PFSK-1 (cell line): Measurements from ENCODE around the gene NAV2.

Source experiments
- FOXP2 ChIP-seq: optimal IDR thresholded peaks from 2 replicates; pipeline ENCODE3; 2011; ENCODE audit warnings: borderline replicate concordance, control low read depth, inconsistent platforms; ENCODE audit not compliant: insufficient read depth; ENCODE audit errors: extremely low read length, extremely low read depth
- POLR2AphosphoS5 ChIP-seq: IDR thresholded peaks from 2 replicates; pipeline ENCODE4 v1.6.1; 2012; ENCODE audit warnings: low read depth, mild to moderate bottlenecking, control low read depth, low read length, moderate library complexity
- REST ChIP-seq, 2 experiments: IDR thresholded peaks; 2 replicates each; pipeline versions ENCODE4 v1.6.1 to v1.8.0; 2011 to 2012; ENCODE audit warnings: low read depth in 2 of 2, low read length in 2 of 2, control low read depth in 1 of 2, inconsistent platforms in 1 of 2, mild to moderate bottlenecking in 1 of 2, moderate library complexity in 1 of 2; ENCODE audit not compliant: insufficient read depth in 1 of 2
- SIN3A ChIP-seq: IDR thresholded peaks from 2 replicates; pipeline ENCODE4 v1.6.1; 2012; ENCODE audit warnings: mild to moderate bottlenecking, low read length, moderate library complexity, borderline replicate concordance; ENCODE audit not compliant: insufficient read depth
- TAF1 ChIP-seq: IDR thresholded peaks from 2 replicates; pipeline ENCODE4 v1.6.1; 2012; ENCODE audit warnings: low read length, control low read depth, borderline replicate concordance; ENCODE audit not compliant: insufficient read depth

NAV2 gene

GRCh38 chr11:19737575-19737974 lies 24.9 kb downstream of the NAV2 start:
- TF ChIP-seq TAF1 (no peak), SIN3A (no peak), POLR2AphosphoS5 (no peak), FOXP2 (no peak)

- TF ChIP-seq FOXP2 = no peak
- TF ChIP-seq TAF1 = no peak
- TF ChIP-seq POLR2AphosphoS5 = no peak
- no peak for TF ChIP-seq SIN3A
- no peak for TF ChIP-seq REST (IDR thresholded peaks at IDR 0.05; ENCODE audit: insufficient read depth in 1 of 2, low read depth in 2 of 2, low read length in 2 of 2)
Observed at GRCh38 chr11:19738124-19738523, 25.5 kb downstream of the NAV2 start.

GRCh38 chr11:19739872-19740271 lies 27.2 kb downstream of the NAV2 start:
- no peak for TF ChIP-seq TAF1
- TF ChIP-seq REST (IDR thresholded peaks at IDR 0.05; ENCODE audit: insufficient read depth in 1 of 2, low read depth in 2 of 2, low read length in 2 of 2) = no peak
- TF ChIP-seq FOXP2 = no peak
- no peak for TF ChIP-seq POLR2AphosphoS5
- TF ChIP-seq SIN3A = no peak

GRCh38 chr11:19740586-19740985 lies 27.9 kb downstream of the NAV2 start:
- TF ChIP-seq FOXP2 = no peak
- TF ChIP-seq REST (IDR thresholded peaks at IDR 0.05; ENCODE audit: insufficient read depth in 1 of 2, low read depth in 2 of 2, low read length in 2 of 2) = no peak

GRCh38 chr11:19742588-19743292 lies 30.1 kb downstream of the NAV2 start:
- TF ChIP-seq POLR2AphosphoS5 (no peak), REST (IDR thresholded peaks at IDR 0.05; ENCODE audit: insufficient read depth in 1 of 2, low read depth in 2 of 2, low read length in 2 of 2) (no peak), SIN3A (no peak), TAF1 (no peak), FOXP2 (no peak)
